GM12874 (cell line): ENCODE measurements around the gene TJAP1.

ENCODE experiments used
- CTCF ChIP-seq: IDR thresholded peaks from 2 replicates; pipeline ENCODE4 v1.5.1; 2011; ENCODE audit warnings: low read depth, mild to moderate bottlenecking, control low read depth, low read length, moderate library complexity; ENCODE audit not compliant: insufficient read depth

The TJAP1 gene

GRCh38 chr6:43489277-43490072 is 12.1 kb downstream of the TJAP1 start:
- no peak for TF ChIP-seq CTCF

GRCh38 chr6:43490523-43490939 is 13.2 kb downstream of the TJAP1 start:
- TF ChIP-seq CTCF, result no peak

GRCh38 chr6:43491750-43492661 is 14.6 kb downstream of the TJAP1 start:
- TF ChIP-seq CTCF, result no peak

GRCh38 chr6:43492673-43493072 is 15.3 kb downstream of the TJAP1 start:
- TF ChIP-seq CTCF, result no peak

- no peak for TF ChIP-seq CTCF
Measured at GRCh38 chr6:43493230-43493629, 15.9 kb downstream of the TJAP1 start.

- TF ChIP-seq CTCF, result no peak
Measured at GRCh38 chr6:43493833-43494232, 16.5 kb downstream of the TJAP1 start.

GRCh38 chr6:43494321-43494720 is 17.0 kb downstream of the TJAP1 start:
- TF ChIP-seq CTCF, result no peak
